HepG2 (cell line): ENCODE data around the gene CYTH1.

Experiments used
- EP300 ChIP-seq, 3 experiments: sonication (generic) in 1 of 3; formaldehyde crosslinking in 1 of 3; IDR thresholded peaks; 2 replicates each; pipeline versions ENCODE4 v1.5.1 to v1.6.1; 2011 to 2020; ENCODE audit warnings: low read depth in 2 of 3, low read length in 2 of 3, borderline replicate concordance in 1 of 3, improper control_type of control experiment in 1 of 3, mild to moderate bottlenecking in 1 of 3, missing genetic modification reagents in 1 of 3, moderate library complexity in 1 of 3
- PHF20 ChIP-seq: sonication (generic); formaldehyde crosslinking; IDR thresholded peaks from 2 replicates; pipeline ENCODE4 v1.5.0; 2020; ENCODE audit warnings: mild to moderate bottlenecking, missing genetic modification reagents
- SSRP1 ChIP-seq: IDR thresholded peaks from 2 replicates; pipeline ENCODE4 v1.6.1; 2016; ENCODE audit warnings: control low read depth
- ZBTB8A ChIP-seq: sonication (generic); formaldehyde crosslinking; IDR thresholded peaks from 2 replicates; pipeline ENCODE4 v1.4.0; 2020; ENCODE audit warnings: mild to moderate bottlenecking, low read depth, missing genetic modification reagents, borderline replicate concordance
- ZFP36 ChIP-seq: fragments of 150-350 bp; IDR thresholded peaks from 2 replicates; pipeline ENCODE4 v1.6.1; 2018; ENCODE audit warnings: borderline replicate concordance, low read length, low read depth; ENCODE audit not compliant: partially characterized antibody
- ZNF768 ChIP-seq: sonication (generic); formaldehyde crosslinking; IDR thresholded peaks from 2 replicates; pipeline ENCODE4 v1.4.0; 2020; ENCODE audit warnings: missing genetic modification reagents
- ZNF782 ChIP-seq: sonication (generic); formaldehyde crosslinking; IDR thresholded peaks from 2 replicates; pipeline ENCODE4 v1.4.0; 2020; ENCODE audit warnings: missing genetic modification reagents, mild to moderate bottlenecking, borderline replicate concordance
- TF ChIP-seq, protein P1 (sequence below): sonication (generic); formaldehyde crosslinking; IDR thresholded peaks from 2 replicates; pipeline ENCODE4 v1.9.0; 2021; ENCODE audit warnings: missing genetic modification reagents, mild to moderate bottlenecking, borderline replicate concordance
- TF ChIP-seq, protein P2 (sequence below): sonication (generic); formaldehyde crosslinking; IDR thresholded peaks from 2 replicates; pipeline ENCODE4 v1.5.0; 2020; ENCODE audit warnings: mild to moderate bottlenecking, missing genetic modification reagents, moderate library complexity
- TF ChIP-seq, protein P3 (sequence below): sonication (generic); formaldehyde crosslinking; IDR thresholded peaks from 2 replicates; pipeline ENCODE4 v1.4.0; 2020; ENCODE audit warnings: missing genetic modification reagents
- TF ChIP-seq, protein P4 (sequence below): fragments of 450-650 bp; IDR thresholded peaks from 2 replicates; pipeline ENCODE4 v1.6.1; 2016
- TF ChIP-seq, protein P5 (sequence below): sonication (generic); formaldehyde crosslinking; IDR thresholded peaks from 2 replicates; pipeline ENCODE4 v1.5.1; 2020; ENCODE audit warnings: mild to moderate bottlenecking, missing genetic modification reagents

DNA sequence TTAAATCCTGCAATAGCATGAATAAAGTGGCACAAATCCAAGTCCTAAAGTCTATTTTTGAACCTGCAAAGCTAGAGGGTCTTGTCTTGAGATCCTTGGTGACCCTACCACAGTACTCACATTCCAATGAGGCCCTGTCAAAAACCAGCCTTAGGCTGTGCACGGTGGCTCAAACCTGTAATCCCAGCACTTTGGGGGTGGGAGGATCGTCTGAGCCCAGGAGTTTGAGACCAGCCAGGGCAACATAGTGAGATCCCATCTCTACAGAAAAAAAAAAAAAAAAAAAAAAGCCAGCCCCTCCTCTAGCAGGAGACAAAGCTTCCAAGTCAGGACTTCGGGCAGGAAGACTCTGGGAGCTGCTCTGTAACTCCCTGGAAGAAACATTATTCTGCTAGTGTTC, 16.3 kb downstream of the CYTH1 start:
- TF ChIP-seq, protein P1, sequence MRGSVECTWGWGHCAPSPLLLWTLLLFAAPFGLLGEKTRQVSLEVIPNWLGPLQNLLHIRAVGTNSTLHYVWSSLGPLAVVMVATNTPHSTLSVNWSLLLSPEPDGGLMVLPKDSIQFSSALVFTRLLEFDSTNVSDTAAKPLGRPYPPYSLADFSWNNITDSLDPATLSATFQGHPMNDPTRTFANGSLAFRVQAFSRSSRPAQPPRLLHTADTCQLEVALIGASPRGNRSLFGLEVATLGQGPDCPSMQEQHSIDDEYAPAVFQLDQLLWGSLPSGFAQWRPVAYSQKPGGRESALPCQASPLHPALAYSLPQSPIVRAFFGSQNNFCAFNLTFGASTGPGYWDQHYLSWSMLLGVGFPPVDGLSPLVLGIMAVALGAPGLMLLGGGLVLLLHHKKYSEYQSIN (CRISPR knock-in tag) = no peak
- no peak for TF ChIP-seq EP300 (IDR thresholded peaks at IDR 0.05; ENCODE audit: low read depth in 2 of 2, low read length in 2 of 2)
- TF ChIP-seq EP300 (CRISPR knock-in tag; IDR thresholded peaks at IDR 0.05; ENCODE audit: borderline replicate concordance) = no peak
- TF ChIP-seq ZBTB8A (CRISPR knock-in tag) = no peak
- TF ChIP-seq, protein P2, sequence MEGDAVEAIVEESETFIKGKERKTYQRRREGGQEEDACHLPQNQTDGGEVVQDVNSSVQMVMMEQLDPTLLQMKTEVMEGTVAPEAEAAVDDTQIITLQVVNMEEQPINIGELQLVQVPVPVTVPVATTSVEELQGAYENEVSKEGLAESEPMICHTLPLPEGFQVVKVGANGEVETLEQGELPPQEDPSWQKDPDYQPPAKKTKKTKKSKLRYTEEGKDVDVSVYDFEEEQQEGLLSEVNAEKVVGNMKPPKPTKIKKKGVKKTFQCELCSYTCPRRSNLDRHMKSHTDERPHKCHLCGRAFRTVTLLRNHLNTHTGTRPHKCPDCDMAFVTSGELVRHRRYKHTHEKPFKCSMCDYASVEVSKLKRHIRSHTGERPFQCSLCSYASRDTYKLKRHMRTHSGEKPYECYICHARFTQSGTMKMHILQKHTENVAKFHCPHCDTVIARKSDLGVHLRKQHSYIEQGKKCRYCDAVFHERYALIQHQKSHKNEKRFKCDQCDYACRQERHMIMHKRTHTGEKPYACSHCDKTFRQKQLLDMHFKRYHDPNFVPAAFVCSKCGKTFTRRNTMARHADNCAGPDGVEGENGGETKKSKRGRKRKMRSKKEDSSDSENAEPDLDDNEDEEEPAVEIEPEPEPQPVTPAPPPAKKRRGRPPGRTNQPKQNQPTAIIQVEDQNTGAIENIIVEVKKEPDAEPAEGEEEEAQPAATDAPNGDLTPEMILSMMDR (CRISPR knock-in tag) = no peak
- TF ChIP-seq SSRP1 (CRISPR knock-in tag) = no peak
- TF ChIP-seq, protein P3, sequence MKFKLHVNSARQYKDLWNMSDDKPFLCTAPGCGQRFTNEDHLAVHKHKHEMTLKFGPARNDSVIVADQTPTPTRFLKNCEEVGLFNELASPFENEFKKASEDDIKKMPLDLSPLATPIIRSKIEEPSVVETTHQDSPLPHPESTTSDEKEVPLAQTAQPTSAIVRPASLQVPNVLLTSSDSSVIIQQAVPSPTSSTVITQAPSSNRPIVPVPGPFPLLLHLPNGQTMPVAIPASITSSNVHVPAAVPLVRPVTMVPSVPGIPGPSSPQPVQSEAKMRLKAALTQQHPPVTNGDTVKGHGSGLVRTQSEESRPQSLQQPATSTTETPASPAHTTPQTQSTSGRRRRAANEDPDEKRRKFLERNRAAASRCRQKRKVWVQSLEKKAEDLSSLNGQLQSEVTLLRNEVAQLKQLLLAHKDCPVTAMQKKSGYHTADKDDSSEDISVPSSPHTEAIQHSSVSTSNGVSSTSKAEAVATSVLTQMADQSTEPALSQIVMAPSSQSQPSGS (CRISPR knock-in tag) = no peak
- no peak for TF ChIP-seq PHF20
- TF ChIP-seq ZNF782 = no peak
- TF ChIP-seq ZFP36 = no peak
- TF ChIP-seq, protein P4, sequence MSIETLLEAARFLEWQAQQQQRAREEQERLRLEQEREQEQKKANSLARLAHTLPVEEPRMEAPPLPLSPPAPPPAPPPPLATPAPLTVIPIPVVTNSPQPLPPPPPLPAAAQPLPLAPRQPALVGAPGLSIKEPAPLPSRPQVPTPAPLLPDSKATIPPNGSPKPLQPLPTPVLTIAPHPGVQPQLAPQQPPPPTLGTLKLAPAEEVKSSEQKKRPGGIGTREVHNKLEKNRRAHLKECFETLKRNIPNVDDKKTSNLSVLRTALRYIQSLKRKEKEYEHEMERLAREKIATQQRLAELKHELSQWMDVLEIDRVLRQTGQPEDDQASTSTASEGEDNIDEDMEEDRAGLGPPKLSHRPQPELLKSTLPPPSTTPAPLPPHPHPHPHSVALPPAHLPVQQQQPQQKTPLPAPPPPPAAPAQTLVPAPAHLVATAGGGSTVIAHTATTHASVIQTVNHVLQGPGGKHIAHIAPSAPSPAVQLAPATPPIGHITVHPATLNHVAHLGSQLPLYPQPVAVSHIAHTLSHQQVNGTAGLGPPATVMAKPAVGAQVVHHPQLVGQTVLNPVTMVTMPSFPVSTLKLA = no peak
- TF ChIP-seq, protein P5, sequence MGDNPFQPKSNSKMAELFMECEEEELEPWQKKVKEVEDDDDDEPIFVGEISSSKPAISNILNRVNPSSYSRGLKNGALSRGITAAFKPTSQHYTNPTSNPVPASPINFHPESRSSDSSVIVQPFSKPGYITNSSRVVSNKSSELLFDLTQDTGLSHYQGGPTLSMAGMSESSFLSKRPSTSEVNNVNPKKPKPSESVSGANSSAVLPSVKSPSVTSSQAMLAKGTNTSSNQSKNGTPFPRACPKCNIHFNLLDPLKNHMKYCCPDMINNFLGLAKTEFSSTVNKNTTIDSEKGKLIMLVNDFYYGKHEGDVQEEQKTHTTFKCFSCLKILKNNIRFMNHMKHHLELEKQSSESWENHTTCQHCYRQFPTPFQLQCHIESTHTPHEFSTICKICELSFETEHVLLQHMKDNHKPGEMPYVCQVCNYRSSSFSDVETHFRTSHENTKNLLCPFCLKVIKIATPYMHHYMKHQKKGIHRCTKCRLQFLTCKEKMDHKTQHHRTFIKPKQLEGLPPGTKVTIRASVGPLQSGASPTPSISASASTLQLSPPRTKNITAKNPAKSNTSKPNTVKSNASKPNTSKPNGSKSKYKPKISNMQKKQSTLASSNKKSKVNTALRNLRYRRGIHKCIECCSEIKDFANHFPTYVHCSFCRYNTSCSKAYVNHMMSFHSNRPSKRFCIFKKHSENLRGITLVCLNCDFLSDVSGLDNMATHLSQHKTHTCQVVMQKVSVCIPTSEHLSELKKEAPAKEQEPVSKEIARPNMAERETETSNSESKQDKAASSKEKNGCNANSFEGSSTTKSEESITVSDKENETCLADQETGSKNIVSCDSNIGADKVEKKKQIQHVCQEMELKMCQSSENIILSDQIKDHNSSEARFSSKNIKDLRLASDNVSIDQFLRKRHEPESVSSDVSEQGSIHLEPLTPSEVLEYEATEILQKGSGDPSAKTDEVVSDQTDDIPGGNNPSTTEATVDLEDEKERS (CRISPR knock-in tag) = no peak
- TF ChIP-seq ZNF768 = no peak
